SK-N-SH treated with all-trans-retinoic acid at 6 μM for 48 hours (cell line): ENCODE data around the gene SLC4A1AP.

ENCODE experiments used
- ARNTL ChIP-seq: fragments of 450-650 bp; formaldehyde crosslinking; IDR thresholded peaks from 2 replicates; pipeline ENCODE4 v1.5.0; 2020; ENCODE audit warnings: low read depth, mild to moderate bottlenecking, moderate library complexity, borderline replicate concordance
- BACH2 ChIP-seq: fragments of 250-450 bp; sonication (Bioruptor Pico); IDR thresholded peaks from 2 replicates; pipeline ENCODE4 v1.9.0; 2021; ENCODE audit warnings: mild to moderate bottlenecking, borderline replicate concordance
- CREB5 ChIP-seq: fragments of 250-450 bp; sonication (Bioruptor Pico); IDR thresholded peaks from 2 replicates; pipeline ENCODE4 v1.5.1; 2020; ENCODE audit warnings: low read depth, mild to moderate bottlenecking, moderate library complexity
- CSDC2 ChIP-seq: fragments of 250-450 bp; sonication (Bioruptor Pico); IDR thresholded peaks from 2 replicates; pipeline ENCODE4 v1.5.0; 2020; ENCODE audit warnings: mild to moderate bottlenecking, moderate library complexity
- ISL1 ChIP-seq: fragments of 250-450 bp; sonication (Bioruptor Pico); IDR thresholded peaks from 2 replicates; pipeline ENCODE4 v2.1.2; 2022; ENCODE audit warnings: mild to moderate bottlenecking, moderate library complexity
- PATZ1 ChIP-seq: fragments of 250-450 bp; sonication (Bioruptor Pico); IDR thresholded peaks from 2 replicates; pipeline ENCODE4 v1.8.0; 2020; ENCODE audit warnings: mild to moderate bottlenecking, moderate library complexity, borderline replicate concordance
- TOX ChIP-seq: fragments of 250-450 bp; sonication (Bioruptor Pico); IDR thresholded peaks from 2 replicates; pipeline ENCODE4 v1.8.0; 2021; ENCODE audit warnings: mild to moderate bottlenecking, moderate library complexity, borderline replicate concordance
- ZFP30 ChIP-seq: fragments of 450-650 bp; formaldehyde crosslinking; IDR thresholded peaks from 2 replicates; pipeline ENCODE4 v1.5.0; 2022; ENCODE audit warnings: mild to moderate bottlenecking, moderate library complexity
- ZNF565 ChIP-seq: fragments of 450-650 bp; formaldehyde crosslinking; conservative IDR thresholded peaks from 2 replicates; pipeline ENCODE4 v1.5.0; 2020; ENCODE audit warnings: low read depth, mild to moderate bottlenecking, moderate library complexity
- ZNF8 ChIP-seq: fragments of 450-650 bp; formaldehyde crosslinking; IDR thresholded peaks from 2 replicates; pipeline ENCODE4 v1.5.0; 2020; ENCODE audit warnings: mild to moderate bottlenecking, moderate library complexity
- TF ChIP-seq, protein P1 (sequence below): fragments of 250-450 bp; sonication (Bioruptor Pico); IDR thresholded peaks from 2 replicates; pipeline ENCODE4 v1.8.0; 2021; ENCODE audit warnings: low read depth, mild to moderate bottlenecking, moderate library complexity, borderline replicate concordance
- TF ChIP-seq, protein P2 (sequence below): fragments of 250-450 bp; sonication (Bioruptor Pico); IDR thresholded peaks from 2 replicates; pipeline ENCODE4 v1.5.0; 2020; ENCODE audit warnings: mild to moderate bottlenecking, moderate library complexity

DNA sequence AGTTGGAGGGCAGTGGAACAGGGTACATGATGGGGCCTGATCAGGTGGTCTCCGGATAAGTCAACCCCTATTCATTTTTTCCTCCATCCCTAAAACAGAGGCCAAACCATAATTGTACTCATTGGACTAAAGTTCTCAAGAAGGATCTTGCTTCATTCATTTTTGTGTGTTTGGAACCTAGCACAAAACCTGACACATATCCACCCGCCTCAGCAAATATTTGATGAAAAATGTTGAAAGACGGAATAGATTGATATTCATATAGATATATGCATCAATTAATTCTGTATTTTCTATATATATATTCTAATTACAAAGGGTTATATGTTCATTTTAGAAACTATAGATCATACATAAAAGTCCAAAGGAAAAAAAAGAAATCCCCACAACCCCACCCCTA is 21.9 kb downstream of the SLC4A1AP start:
- no peak for TF ChIP-seq PATZ1 (CRISPR knock-in tag)
- TF ChIP-seq, protein P1, sequence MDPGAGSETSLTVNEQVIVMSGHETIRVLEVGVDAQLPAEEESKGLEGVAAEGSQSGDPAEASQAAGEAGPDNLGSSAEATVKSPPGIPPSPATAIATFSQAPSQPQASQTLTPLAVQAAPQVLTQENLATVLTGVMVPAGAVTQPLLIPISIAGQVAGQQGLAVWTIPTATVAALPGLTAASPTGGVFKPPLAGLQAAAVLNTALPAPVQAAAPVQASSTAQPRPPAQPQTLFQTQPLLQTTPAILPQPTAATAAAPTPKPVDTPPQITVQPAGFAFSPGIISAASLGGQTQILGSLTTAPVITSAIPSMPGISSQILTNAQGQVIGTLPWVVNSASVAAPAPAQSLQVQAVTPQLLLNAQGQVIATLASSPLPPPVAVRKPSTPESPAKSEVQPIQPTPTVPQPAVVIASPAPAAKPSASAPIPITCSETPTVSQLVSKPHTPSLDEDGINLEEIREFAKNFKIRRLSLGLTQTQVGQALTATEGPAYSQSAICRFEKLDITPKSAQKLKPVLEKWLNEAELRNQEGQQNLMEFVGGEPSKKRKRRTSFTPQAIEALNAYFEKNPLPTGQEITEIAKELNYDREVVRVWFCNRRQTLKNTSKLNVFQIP = no peak
- no peak for TF ChIP-seq TOX (CRISPR knock-in tag)
- TF ChIP-seq CREB5 (CRISPR knock-in tag) = no peak
- TF ChIP-seq, protein P2, sequence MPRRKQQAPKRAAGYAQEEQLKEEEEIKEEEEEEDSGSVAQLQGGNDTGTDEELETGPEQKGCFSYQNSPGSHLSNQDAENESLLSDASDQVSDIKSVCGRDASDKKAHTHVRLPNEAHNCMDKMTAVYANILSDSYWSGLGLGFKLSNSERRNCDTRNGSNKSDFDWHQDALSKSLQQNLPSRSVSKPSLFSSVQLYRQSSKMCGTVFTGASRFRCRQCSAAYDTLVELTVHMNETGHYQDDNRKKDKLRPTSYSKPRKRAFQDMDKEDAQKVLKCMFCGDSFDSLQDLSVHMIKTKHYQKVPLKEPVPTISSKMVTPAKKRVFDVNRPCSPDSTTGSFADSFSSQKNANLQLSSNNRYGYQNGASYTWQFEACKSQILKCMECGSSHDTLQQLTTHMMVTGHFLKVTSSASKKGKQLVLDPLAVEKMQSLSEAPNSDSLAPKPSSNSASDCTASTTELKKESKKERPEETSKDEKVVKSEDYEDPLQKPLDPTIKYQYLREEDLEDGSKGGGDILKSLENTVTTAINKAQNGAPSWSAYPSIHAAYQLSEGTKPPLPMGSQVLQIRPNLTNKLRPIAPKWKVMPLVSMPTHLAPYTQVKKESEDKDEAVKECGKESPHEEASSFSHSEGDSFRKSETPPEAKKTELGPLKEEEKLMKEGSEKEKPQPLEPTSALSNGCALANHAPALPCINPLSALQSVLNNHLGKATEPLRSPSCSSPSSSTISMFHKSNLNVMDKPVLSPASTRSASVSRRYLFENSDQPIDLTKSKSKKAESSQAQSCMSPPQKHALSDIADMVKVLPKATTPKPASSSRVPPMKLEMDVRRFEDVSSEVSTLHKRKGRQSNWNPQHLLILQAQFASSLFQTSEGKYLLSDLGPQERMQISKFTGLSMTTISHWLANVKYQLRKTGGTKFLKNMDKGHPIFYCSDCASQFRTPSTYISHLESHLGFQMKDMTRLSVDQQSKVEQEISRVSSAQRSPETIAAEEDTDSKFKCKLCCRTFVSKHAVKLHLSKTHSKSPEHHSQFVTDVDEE (CRISPR knock-in tag) = no peak
- no peak for TF ChIP-seq CSDC2 (CRISPR knock-in tag)
- TF ChIP-seq ZNF8 (CRISPR knock-in tag) = no peak
- TF ChIP-seq ARNTL (CRISPR knock-in tag) = no peak
- TF ChIP-seq BACH2 (CRISPR knock-in tag) = no peak
- TF ChIP-seq ZFP30 (CRISPR knock-in tag) = no peak
- no peak for TF ChIP-seq ISL1 (CRISPR knock-in tag)
- no peak for TF ChIP-seq ZNF565 (CRISPR knock-in tag)
